BE2C (cell line): ENCODE results near the gene CADM1.

Experiments used
- DNase-seq: peaks from one replicate; pipeline ENCODE4 v3.0.0-alpha.2; 2020
- H3K27me3 ChIP-seq: fragments of 250-450 bp; sonication (Bioruptor Pico); 2 replicates; pipeline ENCODE4 v1.5.1; 2020; ENCODE audit warnings: mild to moderate bottlenecking
- H3K36me3 ChIP-seq: fragments of 250-450 bp; sonication (Bioruptor Pico); 2 replicates; pipeline ENCODE4 v1.5.1; 2020; ENCODE audit warnings: mild to moderate bottlenecking
- H3K4me1 ChIP-seq: fragments of 250-450 bp; sonication (Bioruptor Pico); 2 replicates; pipeline ENCODE4 v1.5.1; 2020
- H3K4me3 ChIP-seq: 2 replicates; pipeline ENCODE4 v1.5.1; 2011; ENCODE audit warnings: low read depth, low read length
- H3K9me3 ChIP-seq: fragments of 250-450 bp; sonication (Bioruptor Pico); 2 replicates; pipeline ENCODE4 v1.5.1; 2020
- CTCF ChIP-seq: IDR thresholded peaks from 2 replicates; pipeline ENCODE4 v1.5.1; 2012; ENCODE audit warnings: mild to moderate bottlenecking, low read depth, low read length

The CADM1 gene

GRCh38 chr11:115521825-115522224 lies 17.6 kb upstream of the CADM1 start:
- Histone ChIP-seq H3K4me1 (peaks cover 7% of the 10 kb centered on the region; the same call in 1 of the 2 replicates), H3K4me3 (no peak overlapping the region), H3K36me3 (no peaks in the 10 kb centered on the region), H3K27me3 (no peaks in the 10 kb centered on the region), H3K9me3 (no peaks in the 10 kb centered on the region)
- DNase-seq: no peak
- no peak for TF ChIP-seq CTCF

- TF ChIP-seq CTCF: no peak
- Histone ChIP-seq H3K4me3 (no peak overlapping the region), H3K27me3 (no peaks in the 10 kb centered on the region), H3K4me1 (peaks cover 4% of the 10 kb centered on the region; the same call in 1 of the 2 replicates), H3K36me3 (no peaks in the 10 kb centered on the region), H3K9me3 (no peaks in the 10 kb centered on the region)
- no peak for DNase-seq
These were observed 14.9 kb upstream of the CADM1 start for GRCh38 chr11:115518983-115519628.

GRCh38 chr11:115515647-115516395 lies 11.6 kb upstream of the CADM1 start:
- Histone ChIP-seq H3K9me3 (no peaks in the 10 kb centered on the region), H3K36me3 (no peaks in the 10 kb centered on the region), H3K27me3 (no peaks in the 10 kb centered on the region), H3K4me3 (no peak overlapping the region), H3K4me1 (no peaks in the 10 kb centered on the region)
- no peak for DNase-seq
- no peak for TF ChIP-seq CTCF

GRCh38 chr11:115506954-115507675 lies 2.9 kb upstream of the CADM1 start:
- H3K4me1 ChIP-seq: no peaks in the 10 kb centered on the region; the same call in 1 of the 2 replicates
- no peaks in the 10 kb centered on the region for H3K27me3 ChIP-seq
- no peak for DNase-seq
- H3K36me3 ChIP-seq: no peaks in the 10 kb centered on the region
- no peaks in the 10 kb centered on the region for H3K9me3 ChIP-seq
- no peak overlapping the region for H3K4me3 ChIP-seq
- TF ChIP-seq CTCF: no peak

GRCh38 chr11:115505175-115505574 lies 960 bp upstream of the CADM1 start:
- Histone ChIP-seq H3K27me3 (no peaks in the 10 kb centered on the region), H3K4me1 (peaks cover 5% of the 10 kb centered on the region; the same call in 1 of the 2 replicates), H3K4me3 (peak overlapping the region; percentile 97), H3K36me3 (no peaks in the 10 kb centered on the region), H3K9me3 (no peaks in the 10 kb centered on the region)
- DNase-seq: no peak
- TF ChIP-seq CTCF: no peak
